Kidney epithelial cell (primary cell): ENCODE data around the gene KCTD18. TPM values are rescaled to one million over a fixed set of nuclear protein-coding genes. Genes with fewer than 3 reads are reported as not detected.
A peak's percentile ranks its signal among the peaks of the same experiment; 100 is the strongest.

Source experiments
- DNase-seq: peaks from one replicate; pipeline ENCODE4 v3.0.0-alpha.2; 2010; ENCODE audit warnings: low read depth
- H3K27me3 ChIP-seq: 2 replicates; pipeline ENCODE4 v1.6.0; 2011; ENCODE audit warnings: low read length; ENCODE audit not compliant: control insufficient read depth, insufficient read depth
- H3K36me3 ChIP-seq: 2 replicates; pipeline ENCODE4 v1.5.1; 2011; ENCODE audit warnings: low read length; ENCODE audit not compliant: control insufficient read depth, insufficient read depth
- H3K4me3 ChIP-seq: 2 replicates; pipeline ENCODE4 v1.5.1; 2011; ENCODE audit warnings: low read depth, mild to moderate bottlenecking, control low read depth, low read length
- total RNA-seq: library from RNA; depleted of rRNA; stranded (reverse); fragments of >200 nt; gene quantifications from 2 replicates; pipeline ENCODE4 v1.2.3, GENCODE V29; 2015
- TF ChIP-seq, protein P1 (sequence below): IDR thresholded peaks from 2 replicates; pipeline ENCODE4 v1.5.1; 2011; ENCODE audit warnings: mild to moderate bottlenecking, moderate library complexity, low read length, control low read depth, inconsistent platforms; ENCODE audit not compliant: insufficient read depth, poor library complexity, severe bottlenecking

The KCTD18 gene
- total RNA-seq, 1 donor from 2014 or later = 12.2 TPM

- TF ChIP-seq, protein P1, sequence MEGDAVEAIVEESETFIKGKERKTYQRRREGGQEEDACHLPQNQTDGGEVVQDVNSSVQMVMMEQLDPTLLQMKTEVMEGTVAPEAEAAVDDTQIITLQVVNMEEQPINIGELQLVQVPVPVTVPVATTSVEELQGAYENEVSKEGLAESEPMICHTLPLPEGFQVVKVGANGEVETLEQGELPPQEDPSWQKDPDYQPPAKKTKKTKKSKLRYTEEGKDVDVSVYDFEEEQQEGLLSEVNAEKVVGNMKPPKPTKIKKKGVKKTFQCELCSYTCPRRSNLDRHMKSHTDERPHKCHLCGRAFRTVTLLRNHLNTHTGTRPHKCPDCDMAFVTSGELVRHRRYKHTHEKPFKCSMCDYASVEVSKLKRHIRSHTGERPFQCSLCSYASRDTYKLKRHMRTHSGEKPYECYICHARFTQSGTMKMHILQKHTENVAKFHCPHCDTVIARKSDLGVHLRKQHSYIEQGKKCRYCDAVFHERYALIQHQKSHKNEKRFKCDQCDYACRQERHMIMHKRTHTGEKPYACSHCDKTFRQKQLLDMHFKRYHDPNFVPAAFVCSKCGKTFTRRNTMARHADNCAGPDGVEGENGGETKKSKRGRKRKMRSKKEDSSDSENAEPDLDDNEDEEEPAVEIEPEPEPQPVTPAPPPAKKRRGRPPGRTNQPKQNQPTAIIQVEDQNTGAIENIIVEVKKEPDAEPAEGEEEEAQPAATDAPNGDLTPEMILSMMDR = peak; percentile 9
- Histone ChIP-seq H3K27me3 (no peaks in the 10 kb centered on the region), H3K36me3 (no peaks in the 10 kb centered on the region), H3K4me3 (peak within 1 kb of the TSS; percentile 63)
- DNase-seq = peak; percentile 85
These were observed 16.2 kb upstream of the KCTD18 start, which contains the start of gene SGO2 for GRCh38 chr2:200525882-200526651. Gene SGO2 (plus strand): TSS chr2:200526207. CDS start chr2:200532976, 6,769 bp downstream.

GRCh38 chr2:200525551-200525881, 15.6 kb upstream of the KCTD18 start:
- no peaks in the 10 kb centered on the region for H3K36me3 ChIP-seq
- peak overlapping the region; percentile 63 for H3K4me3 ChIP-seq
- H3K27me3 ChIP-seq = no peaks in the 10 kb centered on the region
- TF ChIP-seq, protein P1 = no peak
- no peak for DNase-seq

- no peak overlapping the region for H3K4me3 ChIP-seq
- H3K27me3 ChIP-seq = no peaks in the 10 kb centered on the region
- TF ChIP-seq, protein P1 = no peak
- no peaks in the 10 kb centered on the region for H3K36me3 ChIP-seq
- no peak for DNase-seq
These were observed 15.2 kb upstream of the KCTD18 start for GRCh38 chr2:200525066-200525465.

DNA sequence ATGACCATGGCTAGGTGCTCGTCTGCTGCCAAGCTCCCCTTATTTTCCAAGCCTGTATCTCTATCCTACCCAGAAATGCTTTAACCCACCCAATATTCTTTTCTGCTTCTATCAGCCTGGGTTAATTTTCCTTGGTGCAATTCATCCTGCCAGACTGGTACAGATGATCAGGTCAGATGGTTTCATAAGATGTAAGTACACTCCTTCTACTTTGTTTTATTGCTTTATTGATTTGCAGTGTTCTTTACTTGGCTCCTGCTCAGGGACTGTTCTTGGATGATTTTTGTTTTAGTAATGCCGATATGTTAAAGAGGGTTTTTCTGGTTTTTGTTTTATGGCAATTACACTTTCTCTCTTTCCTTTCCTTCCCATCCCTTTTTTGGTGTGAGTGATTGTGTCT, 13.7 kb upstream of the KCTD18 start:
- DNase-seq = no peak
- TF ChIP-seq, protein P1 = no peak
- Histone ChIP-seq H3K36me3 (no peaks in the 10 kb centered on the region), H3K27me3 (no peaks in the 10 kb centered on the region), H3K4me3 (no peak overlapping the region)

DNA sequence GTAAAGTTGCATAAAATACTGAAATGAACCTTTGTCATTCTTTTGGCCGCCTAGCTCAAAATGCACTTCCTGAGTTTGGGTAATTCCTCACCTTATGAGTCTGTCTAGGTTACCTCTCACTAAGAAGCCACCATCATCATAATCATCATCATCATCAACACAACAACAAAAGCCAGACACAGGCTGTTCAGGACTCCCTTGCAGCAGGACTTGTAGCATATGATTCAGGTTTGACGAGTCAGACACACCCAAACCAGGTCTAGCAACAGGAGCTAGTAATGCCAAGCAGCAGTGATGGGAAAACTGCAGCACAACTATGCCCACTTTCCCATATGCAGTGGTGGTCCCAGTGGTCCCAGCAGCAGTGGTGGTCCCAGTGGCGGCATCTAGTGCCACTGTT, 13.3 kb upstream of the KCTD18 start:
- Histone ChIP-seq H3K27me3 (no peaks in the 10 kb centered on the region), H3K36me3 (no peaks in the 10 kb centered on the region), H3K4me3 (no peak overlapping the region)
- TF ChIP-seq, protein P1 = no peak
- no peak for DNase-seq

- Histone ChIP-seq H3K36me3 (no peaks in the 10 kb centered on the region), H3K27me3 (peaks cover 2% of the 10 kb centered on the region), H3K4me3 (no peak overlapping the region)
- no peak for DNase-seq
- TF ChIP-seq, protein P1 = no peak
These were observed 5.3 kb upstream of the KCTD18 start for GRCh38 chr2:200515155-200515554.
